ENCODE measurements around the gene FAM13A.

GRCh38 chr4:88846206-88846790 lies 210.7 kb downstream of the FAM13A start:
- TF ChIP-seq, protein P1, sequence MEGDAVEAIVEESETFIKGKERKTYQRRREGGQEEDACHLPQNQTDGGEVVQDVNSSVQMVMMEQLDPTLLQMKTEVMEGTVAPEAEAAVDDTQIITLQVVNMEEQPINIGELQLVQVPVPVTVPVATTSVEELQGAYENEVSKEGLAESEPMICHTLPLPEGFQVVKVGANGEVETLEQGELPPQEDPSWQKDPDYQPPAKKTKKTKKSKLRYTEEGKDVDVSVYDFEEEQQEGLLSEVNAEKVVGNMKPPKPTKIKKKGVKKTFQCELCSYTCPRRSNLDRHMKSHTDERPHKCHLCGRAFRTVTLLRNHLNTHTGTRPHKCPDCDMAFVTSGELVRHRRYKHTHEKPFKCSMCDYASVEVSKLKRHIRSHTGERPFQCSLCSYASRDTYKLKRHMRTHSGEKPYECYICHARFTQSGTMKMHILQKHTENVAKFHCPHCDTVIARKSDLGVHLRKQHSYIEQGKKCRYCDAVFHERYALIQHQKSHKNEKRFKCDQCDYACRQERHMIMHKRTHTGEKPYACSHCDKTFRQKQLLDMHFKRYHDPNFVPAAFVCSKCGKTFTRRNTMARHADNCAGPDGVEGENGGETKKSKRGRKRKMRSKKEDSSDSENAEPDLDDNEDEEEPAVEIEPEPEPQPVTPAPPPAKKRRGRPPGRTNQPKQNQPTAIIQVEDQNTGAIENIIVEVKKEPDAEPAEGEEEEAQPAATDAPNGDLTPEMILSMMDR (IDR thresholded peaks at IDR 0.05; ENCODE audit: poor library complexity, severe bottlenecking) = no peak
- no peak for TF ChIP-seq RAD21 (conservative IDR thresholded peaks at IDR 0.05)
- TF ChIP-seq EP300 (conservative IDR thresholded peaks at IDR 0.05; ENCODE audit: poor library complexity, severe bottlenecking) = no peak
- TF ChIP-seq POLR2AphosphoS5 (IDR thresholded peaks at IDR 0.05) = no peak
- no peak for TF ChIP-seq EZH2 (IDR thresholded peaks at IDR 0.05; ENCODE audit: borderline replicate concordance, insufficient read depth, low read length, poor library complexity, severe bottlenecking)
